GM23338 (cell line): ENCODE results near the gene YOD1. TPM values are rescaled to one million over a fixed set of nuclear protein-coding genes. Genes with fewer than 3 reads are reported as not detected.

Source experiments
- ATAC-seq: fragments of 200-7000 bp; cut with Tn5 transposase; 3 replicates; pipeline ENCODE4 v1.9.1; 2020
- DNase-seq: peaks from one replicate; pipeline ENCODE4 v3.0.0-alpha.2; 2015; ENCODE audit warnings: low spot score
- H2AFZ ChIP-seq: fragments of 200-600 bp; sonication (generic); 2 replicates; pipeline ENCODE4 v1.8.0; 2016; ENCODE audit warnings: antibody characterized with exemption, mild to moderate bottlenecking, moderate library complexity
- H3F3A ChIP-seq: fragments of 200-600 bp; sonication (generic); replicated peaks from 2 replicates; pipeline ENCODE4 v1.8.0; 2017; ENCODE audit warnings: antibody characterized with exemption, mixed run types, low read depth
- H3K27ac ChIP-seq: fragments of 200-600 bp; sonication (generic); 2 replicates; pipeline ENCODE4 v1.6.1; 2016; ENCODE audit warnings: low read depth
- H3K27me3 ChIP-seq: fragments of 200-600 bp; sonication (generic); 2 replicates; pipeline ENCODE4 v1.8.0; 2016; ENCODE audit warnings: mild to moderate bottlenecking, mixed run types, moderate library complexity; ENCODE audit not compliant: insufficient read depth
- H3K36me3 ChIP-seq: fragments of 200-600 bp; sonication (generic); 2 replicates; pipeline ENCODE4 v1.8.0; 2016; ENCODE audit warnings: mild to moderate bottlenecking; ENCODE audit not compliant: insufficient read depth
- H3K4me1 ChIP-seq: fragments of 200-600 bp; sonication (generic); 2 replicates; pipeline ENCODE4 v1.8.0; 2016; ENCODE audit warnings: mild to moderate bottlenecking, moderate library complexity; ENCODE audit not compliant: insufficient read depth
- H3K4me2 ChIP-seq: fragments of 200-600 bp; sonication (generic); 2 replicates; pipeline ENCODE4 v1.7.1; 2017; ENCODE audit warnings: mixed run types
- H3K4me3 ChIP-seq: fragments of 200-600 bp; sonication (generic); 2 replicates; pipeline ENCODE4 v1.6.1; 2016; ENCODE audit warnings: mixed run types
- H3K79me2 ChIP-seq: fragments of 200-600 bp; sonication (generic); replicated peaks from 2 replicates; pipeline ENCODE4 v1.8.0; 2017; ENCODE audit warnings: mild to moderate bottlenecking; ENCODE audit not compliant: insufficient read depth
- H3K9me2 ChIP-seq: fragments of 200-600 bp; sonication (generic); 2 replicates; pipeline ENCODE4 v1.8.0; 2017; ENCODE audit not compliant: insufficient read depth
- H4K20me1 ChIP-seq: fragments of 200-600 bp; sonication (generic); replicated peaks from 2 replicates; pipeline ENCODE4 v1.8.0; 2017; ENCODE audit warnings: mild to moderate bottlenecking; ENCODE audit not compliant: insufficient read depth
- H3K27ac Mint-ChIP-seq: 2 replicates; pipeline ENCODE4 v1.8.0; 2020; ENCODE audit warnings: inconsistent platforms, mild to moderate bottlenecking, moderate library complexity, mixed read lengths
- H3K27me3 Mint-ChIP-seq: 3 replicates; pipeline ENCODE4 v1.8.0; 2022; ENCODE audit warnings: low read depth, mild to moderate bottlenecking, moderate library complexity, mixed read lengths, inconsistent platforms; ENCODE audit not compliant: insufficient read depth, poor library complexity
- H3K36me3 Mint-ChIP-seq: 3 replicates; pipeline ENCODE4 v1.8.0; 2021; ENCODE audit warnings: low read depth, mild to moderate bottlenecking, inconsistent platforms, moderate library complexity, mixed read lengths
- H3K4me1 Mint-ChIP-seq: 3 replicates; pipeline ENCODE4 v1.8.0; 2020; ENCODE audit warnings: mild to moderate bottlenecking, inconsistent platforms, mixed read lengths
- H3K4me3 Mint-ChIP-seq: 3 replicates; pipeline ENCODE4 v1.8.0; 2021; ENCODE audit warnings: moderate library complexity, mild to moderate bottlenecking, inconsistent platforms, mixed read lengths
- H3K9me3 Mint-ChIP-seq: 3 replicates; pipeline ENCODE4 v1.8.0; 2020; ENCODE audit warnings: moderate library complexity, mild to moderate bottlenecking, inconsistent platforms, mixed read lengths
- CREB1 ChIP-seq: fragments of 250-450 bp; sonication (Bioruptor Pico); IDR thresholded peaks from 2 replicates; pipeline ENCODE4 v1.5.0; 2020; ENCODE audit warnings: low read depth, mild to moderate bottlenecking, moderate library complexity
- CTCF ChIP-seq, 2 experiments: fragments of 200-600 bp in 1 of 2; sonication (generic) in 1 of 2; conservative IDR thresholded peaks; 2 replicates each; pipeline versions ENCODE4 v1.5.1 to v1.6.1; 2016 to 2017; ENCODE audit warnings: antibody characterized with exemption in 2 of 2, low read depth in 2 of 2, mild to moderate bottlenecking in 2 of 2, moderate library complexity in 1 of 2
- ETS1 ChIP-seq: IDR thresholded peaks from 2 replicates; pipeline ENCODE4 v1.6.1; 2016; ENCODE audit warnings: antibody characterized with exemption
- EZH2 ChIP-seq: fragments of 200-600 bp; sonication (generic); IDR thresholded peaks from one replicate; pipeline ENCODE4 v1.8.0; 2017; ENCODE audit warnings: antibody characterized with exemption, mild to moderate bottlenecking, low read depth; ENCODE audit not compliant: unreplicated experiment
- JUNB ChIP-seq: IDR thresholded peaks from one replicate; pipeline ENCODE4 v1.6.1; 2016; ENCODE audit warnings: antibody characterized with exemption; ENCODE audit not compliant: unreplicated experiment
- NANOG ChIP-seq: IDR thresholded peaks from 2 replicates; pipeline ENCODE4 v1.6.1; 2016; ENCODE audit warnings: antibody characterized with exemption, borderline replicate concordance
- POLR2AphosphoS5 ChIP-seq: IDR thresholded peaks from 2 replicates; pipeline ENCODE4 v1.6.1; 2016; ENCODE audit warnings: antibody characterized with exemption, low read depth
- STAT1 ChIP-seq: IDR thresholded peaks from one replicate; pipeline ENCODE4 v1.6.1; 2016; ENCODE audit warnings: antibody characterized with exemption; ENCODE audit not compliant: unreplicated experiment
- ZNF114 ChIP-seq: fragments of 250-450 bp; sonication (Bioruptor Pico); IDR thresholded peaks from 2 replicates; pipeline ENCODE4 v1.5.0; 2020; ENCODE audit warnings: mild to moderate bottlenecking, moderate library complexity
- ZNF331 ChIP-seq: fragments of 250-450 bp; sonication (Bioruptor Pico); IDR thresholded peaks from 2 replicates; pipeline ENCODE4 v1.5.0; 2020; ENCODE audit warnings: low read depth, mild to moderate bottlenecking, moderate library complexity
- ZNF462 ChIP-seq: fragments of 250-450 bp; sonication (Bioruptor Pico); IDR thresholded peaks from 2 replicates; pipeline ENCODE4 v1.5.0; 2020; ENCODE audit warnings: mild to moderate bottlenecking, moderate library complexity
- polyA plus RNA-seq: library from polyadenylated mRNA; unstranded; fragments of >200 nt; fragmentation: Nextera tagmentation; extraction: Ambion mirVana; gene quantifications from 2 replicates; pipeline ENCODE4 v1.2.1, GENCODE V29; 2016
- total RNA-seq: library from RNA; depleted of rRNA; stranded (reverse); fragments of >200 nt; shearing (Covaris generic); gene quantifications from 2 replicates; pipeline ENCODE4 v1.2.3, GENCODE V29; 2014

YOD1 gene
- total and polyA plus RNA-seq, 2 experiments from 2014 or later: 4.6 to 21.9 TPM

GRCh38 chr1:207047505-207047904, 3.5 kb downstream of the YOD1 start:
- ATAC-seq (no peak), DNase-seq (no peak)
- H3K27me3 ChIP-seq: no peaks in the 10 kb centered on the region
- Mint-ChIP-seq H3K36me3 (peaks cover 29% of the 10 kb centered on the region), H3K4me1 (peaks cover 41% of the 10 kb centered on the region), H3K27me3 (no peaks in the 10 kb centered on the region), H3K9me3 (no peaks in the 10 kb centered on the region), H3K27ac (no peak overlapping the region), H3K4me3 (no peak overlapping the region)
- H3K4me3 ChIP-seq: no peak overlapping the region
- H3K79me2 ChIP-seq: peaks cover 62% of the 10 kb centered on the region
- TF ChIP-seq CREB1 (CRISPR knock-in tag): no peak
- TF ChIP-seq POLR2AphosphoS5: no peak
- TF ChIP-seq ETS1: no peak
- no peak for TF ChIP-seq NANOG
- TF ChIP-seq STAT1: no peak
- TF ChIP-seq ZNF331 (CRISPR knock-in tag): no peak
- no peak for TF ChIP-seq ZNF114 (CRISPR knock-in tag)
- TF ChIP-seq EZH2: no peak
- TF ChIP-seq JUNB: no peak
- no peak for TF ChIP-seq CTCF (conservative IDR thresholded peaks at IDR 0.05; ENCODE audit: low read depth in 2 of 2)
- H3K4me1 ChIP-seq: peaks cover 26% of the 10 kb centered on the region; the same call in 1 of the 2 replicates
- peaks cover 9% of the 10 kb centered on the region; the same call in 1 of the 2 replicates for H3K36me3 ChIP-seq
- no peaks in the 10 kb centered on the region for H3K9me2 ChIP-seq
- peaks cover 15% of the 10 kb centered on the region; the same call in 1 of the 2 replicates for H4K20me1 ChIP-seq
- no peaks in the 10 kb centered on the region for H3F3A ChIP-seq
- H3K4me2 ChIP-seq: peak overlapping the region; percentile 14; the same call in 1 of the 2 replicates
- no peak overlapping the region for H3K27ac ChIP-seq
- no peak overlapping the region for H2AFZ ChIP-seq

- H3K4me3 Mint-ChIP-seq: no peak overlapping the region
- no peak for ATAC-seq
- no peak overlapping the region for H2AFZ ChIP-seq
- H3K27ac ChIP-seq: no peak overlapping the region
- no peak overlapping the region for H3K4me3 ChIP-seq
- peaks cover 61% of the 10 kb centered on the region for H3K79me2 ChIP-seq
- no peak overlapping the region for H3K4me2 ChIP-seq
- no peaks in the 10 kb centered on the region for H3K9me3 Mint-ChIP-seq
- H3K4me1 Mint-ChIP-seq: peaks cover 28% of the 10 kb centered on the region
- no peak overlapping the region for H3K27ac Mint-ChIP-seq
- peaks cover 16% of the 10 kb centered on the region; the same call in 1 of the 2 replicates for H3K4me1 ChIP-seq
- peaks cover 15% of the 10 kb centered on the region; the same call in 1 of the 2 replicates for H4K20me1 ChIP-seq
- no peaks in the 10 kb centered on the region for H3F3A ChIP-seq
- H3K9me2 ChIP-seq: no peaks in the 10 kb centered on the region
- no peak for DNase-seq
- peaks cover 9% of the 10 kb centered on the region; the same call in 1 of the 2 replicates for H3K36me3 ChIP-seq
- H3K27me3 ChIP-seq: no peaks in the 10 kb centered on the region
- H3K27me3 Mint-ChIP-seq: no peaks in the 10 kb centered on the region
- peaks cover 30% of the 10 kb centered on the region for H3K36me3 Mint-ChIP-seq
- TF ChIP-seq ZNF462 (CRISPR knock-in tag) (no peak), CTCF (conservative IDR thresholded peaks at IDR 0.05; ENCODE audit: low read depth in 2 of 2) (no peak), EZH2 (no peak), ZNF331 (CRISPR knock-in tag) (no peak)
Measured at GRCh38 chr1:207045453-207045852, 5.6 kb downstream of the YOD1 start.
